GM12878 (cell line): ENCODE results near the gene PROM1. TPM values are rescaled to one million over a fixed set of nuclear protein-coding genes. Genes with fewer than 3 reads are reported as not detected.

Experiments
- ATAC-seq: fragments of 200-7000 bp; cut with Tn5 transposase; 3 replicates; pipeline ENCODE4 v1.9.1; 2020; ENCODE audit warnings: mild to moderate bottlenecking, moderate library complexity
- BruUV-seq: library from RNA; stranded (reverse); fragments of 400-500 nt; replicated peaks from 2 replicates; lab custom pipeline; 2021; lab: Mats Ljungman, UMichigan
- CTCF ChIA-PET: fragments of 300-600 bp; sonication (Branson Sonifier 250); formaldehyde crosslinking; extraction: SDS; loops from one replicate; lab custom pipeline; 2021; ENCODE audit warnings: inconsistent platforms; lab: Yijun Ruan, JAX
- POLR2A ChIA-PET: fragments of 350-600 bp; formaldehyde crosslinking; extraction: SDS; loops from one replicate; lab custom pipeline; 2021; ENCODE audit warnings: inconsistent platforms; lab: Charles Lee
- RAD21 ChIA-PET: fragments of 300-600 bp; sonication (Branson Sonifier 250); formaldehyde crosslinking; loops from one replicate; lab custom pipeline; 2023; ENCODE audit warnings: antibody characterized with exemption; ENCODE audit not compliant: unreplicated experiment; lab: Charles Lee
- SMC1A ChIA-PET: fragments of 300-600 bp; sonication (Branson Sonifier 250); formaldehyde crosslinking; loops from one replicate; lab custom pipeline; 2023; ENCODE audit not compliant: unreplicated experiment, uncharacterized antibody; lab: Charles Lee
- DNase-seq: peaks from one replicate; pipeline ENCODE4 v3.0.0-alpha.2; 2011; ENCODE audit warnings: low read depth, low spot score
- FAIRE-seq: peaks from 3 replicates; lab custom pipeline; 2011; peaks lifted over from hg19 to GRCh38; lab: Jason Lieb, UNC
- H2AFZ ChIP-seq: 2 replicates; pipeline ENCODE4 v1.6.0; 2011; ENCODE audit warnings: low read depth, low read length, control low read depth; ENCODE audit not compliant: control insufficient read depth
- H3K27ac ChIP-seq: 2 replicates; pipeline ENCODE4 v1.5.1; 2011; ENCODE audit warnings: control low read depth; ENCODE audit not compliant: control insufficient read depth, insufficient read depth
- H3K27me3 ChIP-seq, 2 experiments: replicated peaks in 1 of 2; 2 replicates each; pipeline versions ENCODE4 v1.6.0 to v1.6.1; 2011; ENCODE audit warnings: low read length in 1 of 2; ENCODE audit not compliant: control insufficient read depth in 2 of 2, insufficient read depth in 2 of 2
- H3K36me3 ChIP-seq, 2 experiments: 2 replicates each; pipeline ENCODE4 v1.5.1; 2011; ENCODE audit warnings: low read length in 1 of 2; ENCODE audit not compliant: control insufficient read depth in 2 of 2, insufficient read depth in 2 of 2
- H3K4me1 ChIP-seq: 2 replicates; pipeline ENCODE4 v1.6.1; 2011; ENCODE audit warnings: mild to moderate bottlenecking, low read length, moderate library complexity, mixed read lengths; ENCODE audit not compliant: control insufficient read depth, insufficient read depth
- H3K4me2 ChIP-seq: 2 replicates; pipeline ENCODE4 v1.6.0; 2011; ENCODE audit warnings: control low read depth; ENCODE audit not compliant: control insufficient read depth, insufficient read depth
- H3K4me3 ChIP-seq: fragments of 200-600 bp; sonication (generic); 2 replicates; pipeline ENCODE4 v1.5.1; 2016
- H3K79me2 ChIP-seq: 2 replicates; pipeline ENCODE4 v1.6.0; 2011; ENCODE audit warnings: low read length; ENCODE audit not compliant: control insufficient read depth, insufficient read depth
- H3K9ac ChIP-seq: 2 replicates; pipeline ENCODE4 v1.8.0; 2011; ENCODE audit warnings: low read length, control low read depth, mixed read lengths; ENCODE audit not compliant: control insufficient read depth, insufficient read depth
- H3K9me3 ChIP-seq: replicated peaks from 3 replicates; pipeline ENCODE4 v1.5.1; 2011; ENCODE audit warnings: mild to moderate bottlenecking, low read length; ENCODE audit not compliant: control insufficient read depth, insufficient read depth
- H4K20me1 ChIP-seq: 2 replicates; pipeline ENCODE4 v1.6.0; 2011; ENCODE audit not compliant: control insufficient read depth, insufficient read depth
- BRCA1 ChIP-seq: IDR thresholded peaks from 2 replicates; pipeline ENCODE4 v1.6.1; 2011; ENCODE audit warnings: low read depth, low read length, improper control_type of control experiment
- ETV6 ChIP-seq, 2 experiments: fragments of 450-650 bp in 1 of 2; IDR thresholded peaks in 1 of 2; conservative IDR thresholded peaks in 1 of 2; 2 replicates each; pipeline ENCODE4 v1.6.1; 2014; ENCODE audit warnings: antibody characterized with exemption in 1 of 2, borderline replicate concordance in 1 of 2, low read depth in 1 of 2, mild to moderate bottlenecking in 1 of 2, moderate library complexity in 1 of 2
- EZH2 ChIP-seq: IDR thresholded peaks from 2 replicates; pipeline ENCODE4 v1.6.1; 2012; ENCODE audit warnings: low read depth, mild to moderate bottlenecking, control low read depth, inconsistent platforms, low read length, borderline replicate concordance; ENCODE audit not compliant: control insufficient read depth
- STAT1 ChIP-seq: fragments of 450-650 bp; conservative IDR thresholded peaks from 2 replicates; pipeline ENCODE4 v1.6.1; 2014; ENCODE audit warnings: antibody characterized with exemption, mild to moderate bottlenecking
- ZZZ3 ChIP-seq: IDR thresholded peaks from 2 replicates; pipeline ENCODE4 v1.6.1; 2011; ENCODE audit warnings: low read depth; ENCODE audit not compliant: control insufficient read depth, insufficient read length
- WGBS: methylation state at CpG from one replicate; pipeline ENCODE4 v1.1.6; 2016; ENCODE audit warnings: low lambda C conversion rate; ENCODE audit not compliant: insufficient replicate concordance, insufficient coverage; ENCODE audit errors: missing lambda C conversion rate; 5-methylcytosine and 5-hydroxymethylcytosine counted together
- in situ Hi-C: fragments of 300-500 bp; cut with MboI; formaldehyde crosslinking; loops from 9 replicates; pipeline ENCODE4 v1.14.3; 2018; ENCODE audit warnings: mixed read lengths
- intact Hi-C: fragments of 100-400 bp; cut with micrococcal nuclease; formaldehyde crosslinking; loops from one replicate; pipeline ENCODE4 v1.14.2; 2022; ENCODE audit not compliant: unreplicated experiment
- polyA plus RNA-seq, 11 experiments: library from polyadenylated mRNA; depleted of rRNA in 4 of 11; unstranded in 6 of 11; stranded (reverse) in 5 of 11; fragments of >200 nt; fragmentation: Nextera tagmentation in 4 of 11; fragmentation: Illumina TruSeq in 1 of 11; extraction: Ambion mirVana in 4 of 11; extraction: Trizol in 1 of 11; gene quantifications; 1 replicate in 1 of 11; 2 replicates in 10 of 11; pipeline versions ENCODE4 v1.2.1 to v1.2.3, GENCODE V29; 2011 to 2016; ENCODE audit warnings: inconsistent platforms in 2 of 11, missing spikeins in 2 of 11, low read depth in 1 of 11
- total RNA-seq, 4 experiments: library from RNA; depleted of rRNA in 3 of 4; stranded (reverse); fragments of >200 nt in 3 of 4; fragmentation: Illumina TruSeq in 1 of 4; extraction: Trizol in 1 of 4; gene quantifications; 2 replicates each; pipeline versions ENCODE4 v1.2.1 to v1.2.3, GENCODE V29; 2013 to 2021
- TF ChIP-seq, protein P1 (sequence below): fragments of 450-650 bp; IDR thresholded peaks from 2 replicates; pipeline ENCODE4 v1.6.1; 2017; ENCODE audit warnings: mild to moderate bottlenecking, low read depth, inconsistent platforms; ENCODE audit not compliant: poor library complexity, severe bottlenecking
- TF ChIP-seq, protein P2 (sequence below): fragments of 450-650 bp; IDR thresholded peaks from 2 replicates; pipeline ENCODE4 v1.6.1; 2017; ENCODE audit warnings: borderline replicate concordance
- TF ChIP-seq, protein P3 (sequence below), 3 experiments: IDR thresholded peaks in 2 of 3; conservative IDR thresholded peaks in 1 of 3; 2 replicates each; pipeline ENCODE4 v1.5.1; 2011; ENCODE audit warnings: low read depth in 3 of 3, low read length in 3 of 3, mild to moderate bottlenecking in 3 of 3, control low read depth in 2 of 3, moderate library complexity in 2 of 3, inconsistent platforms in 1 of 3, mixed read lengths in 1 of 3; ENCODE audit not compliant: control insufficient read depth in 2 of 3, insufficient read depth in 1 of 3; ENCODE audit errors: extremely low read depth in 1 of 3

The PROM1 gene
- total and polyA plus RNA-seq, 10 of the 15 experiments (the other 5 are each of a cell fraction or from before 2014, with no cell fraction given) = 0.08 to 0.31 (median 0.18) TPM; not detected in 7

DNA sequence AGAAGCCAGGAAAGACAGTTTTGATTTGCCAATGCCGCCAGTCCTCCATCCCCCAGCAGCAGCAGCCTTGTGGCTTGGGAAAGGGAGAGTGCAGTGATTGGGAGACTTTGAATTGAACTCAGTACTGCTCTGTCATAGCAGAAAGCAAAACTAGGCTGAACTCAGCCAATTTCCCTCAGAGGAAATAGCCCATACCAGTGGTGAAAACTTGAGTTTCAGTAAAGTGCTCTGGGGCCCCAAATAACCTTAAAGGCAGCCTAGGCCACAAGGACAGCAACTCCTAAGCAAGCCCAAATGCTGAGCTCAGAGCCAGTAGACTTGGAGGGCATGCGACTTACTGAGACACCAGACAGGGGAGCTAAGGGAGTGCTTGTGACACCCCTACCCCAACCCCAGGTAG is 2.0 kb upstream of the PROM1 start:
- 34% methylated on average over 2 of the region's 2 CpGs for WGBS
- intact Hi-C loops = no loop called here
- Histone ChIP-seq H3K9me3 (peaks cover 6% of the 10 kb centered on the region; the same call in 2 of the 3 replicates), H3K27me3 (peaks cover 14 to 16% of the 10 kb centered on the region in 2 experiments), H3K4me1 (peaks cover 3% of the 10 kb centered on the region; the same call in 1 of the 2 replicates), H3K4me3 (no peak overlapping the region), H3K27ac (no peak overlapping the region), H3K79me2 (no peaks in the 10 kb centered on the region), H4K20me1 (no peaks in the 10 kb centered on the region), H3K36me3 (no peaks in the 10 kb centered on the region), H2AFZ (no peak overlapping the region), H3K9ac (no peak overlapping the region), H3K4me2 (no peak overlapping the region)
- ChIA-PET RAD21 (no interaction called here), SMC1A (no interaction called here), POLR2A (no interaction called here), CTCF (no interaction called here)
- ATAC-seq = no peak; the same call in 2 of the 3 replicates
- TF ChIP-seq, protein P1, sequence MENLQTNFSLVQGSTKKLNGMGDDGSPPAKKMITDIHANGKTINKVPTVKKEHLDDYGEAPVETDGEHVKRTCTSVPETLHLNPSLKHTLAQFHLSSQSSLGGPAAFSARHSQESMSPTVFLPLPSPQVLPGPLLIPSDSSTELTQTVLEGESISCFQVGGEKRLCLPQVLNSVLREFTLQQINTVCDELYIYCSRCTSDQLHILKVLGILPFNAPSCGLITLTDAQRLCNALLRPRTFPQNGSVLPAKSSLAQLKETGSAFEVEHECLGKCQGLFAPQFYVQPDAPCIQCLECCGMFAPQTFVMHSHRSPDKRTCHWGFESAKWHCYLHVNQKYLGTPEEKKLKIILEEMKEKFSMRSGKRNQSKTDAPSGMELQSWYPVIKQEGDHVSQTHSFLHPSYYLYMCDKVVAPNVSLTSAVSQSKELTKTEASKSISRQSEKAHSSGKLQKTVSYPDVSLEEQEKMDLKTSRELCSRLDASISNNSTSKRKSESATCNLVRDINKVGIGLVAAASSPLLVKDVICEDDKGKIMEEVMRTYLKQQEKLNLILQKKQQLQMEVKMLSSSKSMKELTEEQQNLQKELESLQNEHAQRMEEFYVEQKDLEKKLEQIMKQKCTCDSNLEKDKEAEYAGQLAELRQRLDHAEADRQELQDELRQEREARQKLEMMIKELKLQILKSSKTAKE = no peak
- TF ChIP-seq BRCA1 = no peak
- no peak for TF ChIP-seq STAT1
- TF ChIP-seq, protein P2, sequence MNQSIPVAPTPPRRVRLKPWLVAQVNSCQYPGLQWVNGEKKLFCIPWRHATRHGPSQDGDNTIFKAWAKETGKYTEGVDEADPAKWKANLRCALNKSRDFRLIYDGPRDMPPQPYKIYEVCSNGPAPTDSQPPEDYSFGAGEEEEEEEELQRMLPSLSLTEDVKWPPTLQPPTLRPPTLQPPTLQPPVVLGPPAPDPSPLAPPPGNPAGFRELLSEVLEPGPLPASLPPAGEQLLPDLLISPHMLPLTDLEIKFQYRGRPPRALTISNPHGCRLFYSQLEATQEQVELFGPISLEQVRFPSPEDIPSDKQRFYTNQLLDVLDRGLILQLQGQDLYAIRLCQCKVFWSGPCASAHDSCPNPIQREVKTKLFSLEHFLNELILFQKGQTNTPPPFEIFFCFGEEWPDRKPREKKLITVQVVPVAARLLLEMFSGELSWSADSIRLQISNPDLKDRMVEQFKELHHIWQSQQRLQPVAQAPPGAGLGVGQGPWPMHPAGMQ = no peak
- TF ChIP-seq EZH2 = no peak
- no peak for TF ChIP-seq ZZZ3
- TF ChIP-seq, protein P3, sequence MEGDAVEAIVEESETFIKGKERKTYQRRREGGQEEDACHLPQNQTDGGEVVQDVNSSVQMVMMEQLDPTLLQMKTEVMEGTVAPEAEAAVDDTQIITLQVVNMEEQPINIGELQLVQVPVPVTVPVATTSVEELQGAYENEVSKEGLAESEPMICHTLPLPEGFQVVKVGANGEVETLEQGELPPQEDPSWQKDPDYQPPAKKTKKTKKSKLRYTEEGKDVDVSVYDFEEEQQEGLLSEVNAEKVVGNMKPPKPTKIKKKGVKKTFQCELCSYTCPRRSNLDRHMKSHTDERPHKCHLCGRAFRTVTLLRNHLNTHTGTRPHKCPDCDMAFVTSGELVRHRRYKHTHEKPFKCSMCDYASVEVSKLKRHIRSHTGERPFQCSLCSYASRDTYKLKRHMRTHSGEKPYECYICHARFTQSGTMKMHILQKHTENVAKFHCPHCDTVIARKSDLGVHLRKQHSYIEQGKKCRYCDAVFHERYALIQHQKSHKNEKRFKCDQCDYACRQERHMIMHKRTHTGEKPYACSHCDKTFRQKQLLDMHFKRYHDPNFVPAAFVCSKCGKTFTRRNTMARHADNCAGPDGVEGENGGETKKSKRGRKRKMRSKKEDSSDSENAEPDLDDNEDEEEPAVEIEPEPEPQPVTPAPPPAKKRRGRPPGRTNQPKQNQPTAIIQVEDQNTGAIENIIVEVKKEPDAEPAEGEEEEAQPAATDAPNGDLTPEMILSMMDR (IDR thresholded peaks at IDR 0.05 in 2 of 3, conservative IDR thresholded peaks at IDR 0.05 in 1 of 3; ENCODE audit: control insufficient read depth in 2 of 3, extremely low read depth in 1 of 3, insufficient read depth in 1 of 3, low read depth in 3 of 3, low read length in 3 of 3) = no peak
- TF ChIP-seq ETV6 (conservative IDR thresholded peaks at IDR 0.05 in 1 of 2, IDR thresholded peaks at IDR 0.05 in 1 of 2; ENCODE audit: borderline replicate concordance in 1 of 2, low read depth in 1 of 2) = no peak
- no TSS peak for BruUV-seq
- no peak for DNase-seq
- in situ Hi-C loops = no loop called here
- FAIRE-seq = peak; percentile 13
